DND-41 (cell line): ENCODE data around the gene AP5B1.

ENCODE experiments used
- ATAC-seq: fragments of 200-7000 bp; cut with Tn5 transposase; 3 replicates; pipeline ENCODE4 v1.9.1; 2021; ENCODE audit warnings: low read depth; ENCODE audit not compliant: insufficient read depth
- DNase-seq: peaks from one replicate; pipeline ENCODE4 v3.0.0-alpha.2; 2020
- H2AFZ ChIP-seq: 2 replicates; pipeline ENCODE4 v1.6.0; 2012; ENCODE audit warnings: low read depth, low read length
- H3K27ac ChIP-seq: 2 replicates; pipeline ENCODE4 v1.5.1; 2012; ENCODE audit warnings: low read length, inconsistent platforms
- H3K27me3 ChIP-seq: fragments of 200-600 bp; sonication (generic); 2 replicates; pipeline ENCODE4 v1.6.0; 2012; ENCODE audit warnings: low read length, mild to moderate bottlenecking, inconsistent platforms; ENCODE audit not compliant: insufficient read depth, poor library complexity
- H3K36me3 ChIP-seq: 2 replicates; pipeline ENCODE4 v1.5.1; 2012; ENCODE audit warnings: low read length, inconsistent platforms; ENCODE audit not compliant: insufficient read depth
- H3K4me1 ChIP-seq: 2 replicates; pipeline ENCODE4 v1.5.1; 2012; ENCODE audit warnings: mild to moderate bottlenecking, low read length; ENCODE audit not compliant: insufficient read depth
- H3K4me2 ChIP-seq: 2 replicates; pipeline ENCODE4 v1.6.0; 2012; ENCODE audit warnings: mild to moderate bottlenecking, moderate library complexity, low read length, inconsistent platforms; ENCODE audit not compliant: insufficient read depth
- H3K4me3 ChIP-seq, 2 experiments: fragments of 200-600 bp in 1 of 2; shearing (Covaris generic) in 1 of 2; 2 replicates each; pipeline ENCODE4 v1.5.1; 2012 to 2016; ENCODE audit warnings: inconsistent platforms in 2 of 2, low read length in 2 of 2, mild to moderate bottlenecking in 2 of 2, low read depth in 1 of 2, moderate library complexity in 1 of 2
- H3K79me2 ChIP-seq: 2 replicates; pipeline ENCODE4 v1.6.0; 2012; ENCODE audit warnings: low read length, inconsistent platforms; ENCODE audit not compliant: insufficient read depth
- H3K9ac ChIP-seq: 2 replicates; pipeline ENCODE4 v1.6.0; 2012; ENCODE audit warnings: low read depth, mild to moderate bottlenecking, inconsistent platforms, low read length, moderate library complexity
- H3K9me3 ChIP-seq: 2 replicates; pipeline ENCODE4 v1.5.1; 2012; ENCODE audit warnings: low read length, moderate library complexity, mild to moderate bottlenecking, inconsistent platforms; ENCODE audit not compliant: insufficient read depth, severe bottlenecking
- H4K20me1 ChIP-seq: 2 replicates; pipeline ENCODE4 v1.6.0; 2012; ENCODE audit warnings: low read length; ENCODE audit not compliant: insufficient read depth
- EZH2 ChIP-seq: IDR thresholded peaks from 3 replicates; pipeline ENCODE4 v1.6.1; 2012; ENCODE audit warnings: borderline replicate concordance, low read depth, mild to moderate bottlenecking, moderate library complexity, low read length, inconsistent platforms; ENCODE audit not compliant: severe bottlenecking
- TF ChIP-seq, protein P1 (sequence below): IDR thresholded peaks from 2 replicates; pipeline ENCODE4 v1.5.1; 2012; ENCODE audit warnings: borderline replicate concordance, low read length, moderate library complexity, mild to moderate bottlenecking; ENCODE audit not compliant: poor library complexity, severe bottlenecking; ENCODE audit errors: extremely low read depth

Gene AP5B1

GRCh38 chr11:65794570-65795510 is 14.1 kb upstream of the AP5B1 start:
- ATAC-seq (no peak), DNase-seq (no peak)
- Histone ChIP-seq H3K27ac (no peak overlapping the region), H3K27me3 (peaks cover 7% of the 10 kb centered on the region), H3K4me3 (no peak overlapping the region), H3K36me3 (no peaks in the 10 kb centered on the region), H3K9me3 (no peaks in the 10 kb centered on the region), H2AFZ (no peak overlapping the region), H4K20me1 (peaks cover 9% of the 10 kb centered on the region; the same call in 1 of the 2 replicates), H3K9ac (no peak overlapping the region), H3K79me2 (no peaks in the 10 kb centered on the region), H3K4me2 (no peak overlapping the region), H3K4me1 (peaks cover 7% of the 10 kb centered on the region)
- TF ChIP-seq, protein P1, sequence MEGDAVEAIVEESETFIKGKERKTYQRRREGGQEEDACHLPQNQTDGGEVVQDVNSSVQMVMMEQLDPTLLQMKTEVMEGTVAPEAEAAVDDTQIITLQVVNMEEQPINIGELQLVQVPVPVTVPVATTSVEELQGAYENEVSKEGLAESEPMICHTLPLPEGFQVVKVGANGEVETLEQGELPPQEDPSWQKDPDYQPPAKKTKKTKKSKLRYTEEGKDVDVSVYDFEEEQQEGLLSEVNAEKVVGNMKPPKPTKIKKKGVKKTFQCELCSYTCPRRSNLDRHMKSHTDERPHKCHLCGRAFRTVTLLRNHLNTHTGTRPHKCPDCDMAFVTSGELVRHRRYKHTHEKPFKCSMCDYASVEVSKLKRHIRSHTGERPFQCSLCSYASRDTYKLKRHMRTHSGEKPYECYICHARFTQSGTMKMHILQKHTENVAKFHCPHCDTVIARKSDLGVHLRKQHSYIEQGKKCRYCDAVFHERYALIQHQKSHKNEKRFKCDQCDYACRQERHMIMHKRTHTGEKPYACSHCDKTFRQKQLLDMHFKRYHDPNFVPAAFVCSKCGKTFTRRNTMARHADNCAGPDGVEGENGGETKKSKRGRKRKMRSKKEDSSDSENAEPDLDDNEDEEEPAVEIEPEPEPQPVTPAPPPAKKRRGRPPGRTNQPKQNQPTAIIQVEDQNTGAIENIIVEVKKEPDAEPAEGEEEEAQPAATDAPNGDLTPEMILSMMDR: no peak

DNA sequence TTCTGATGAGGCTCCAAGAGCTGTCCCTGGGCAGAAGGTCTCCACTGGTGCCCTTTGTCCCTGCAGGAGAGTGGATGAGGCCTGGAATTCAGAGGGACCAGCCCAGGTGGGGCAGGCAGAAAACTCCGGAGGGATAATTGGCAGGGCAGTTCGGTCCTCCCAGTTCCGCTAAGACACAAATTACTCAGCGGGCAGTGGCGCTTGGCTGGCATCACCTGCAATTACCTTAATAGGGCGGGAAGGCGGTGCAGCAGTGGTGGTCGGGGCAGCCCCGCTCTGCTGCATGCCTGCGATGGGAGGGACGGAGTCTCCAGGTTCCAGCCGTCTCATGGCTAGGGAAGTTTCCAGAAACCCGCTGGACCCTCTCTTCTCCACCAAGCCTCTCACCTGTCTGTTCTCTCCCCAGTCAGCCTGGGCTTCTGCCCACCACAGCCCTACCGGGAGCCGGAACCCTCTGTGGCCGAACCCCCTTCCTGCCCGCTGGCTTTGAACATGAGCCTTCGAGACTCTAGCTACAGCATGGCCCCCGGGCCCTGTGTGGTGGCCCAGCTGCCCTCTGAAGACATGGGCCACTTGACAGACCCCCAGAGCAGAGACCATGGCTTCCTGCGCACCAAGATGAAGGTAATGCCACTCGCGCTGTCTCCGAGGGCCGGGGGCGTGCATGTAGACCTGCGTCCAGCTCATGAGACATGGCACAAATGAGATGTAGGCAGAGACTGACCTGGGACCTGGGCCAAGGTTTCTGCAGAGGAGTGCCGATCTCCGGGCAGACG is 13.0 kb upstream of the AP5B1 start:
- Histone ChIP-seq H3K79me2 (no peaks in the 10 kb centered on the region), H3K9ac (no peak overlapping the region), H3K9me3 (no peaks in the 10 kb centered on the region), H3K4me1 (peaks cover 7% of the 10 kb centered on the region), H3K27me3 (peaks cover 7% of the 10 kb centered on the region), H2AFZ (no peak overlapping the region), H3K36me3 (no peaks in the 10 kb centered on the region), H3K4me3 (no peak overlapping the region), H3K4me2 (no peak overlapping the region), H4K20me1 (peaks cover 9% of the 10 kb centered on the region; the same call in 1 of the 2 replicates), H3K27ac (no peak overlapping the region)
- DNase-seq (no peak), ATAC-seq (no peak)
- no peak for TF ChIP-seq EZH2
- TF ChIP-seq, protein P1: no peak

GRCh38 chr11:65793144-65793581 is 12.4 kb upstream of the AP5B1 start:
- TF ChIP-seq, protein P1: no peak
- TF ChIP-seq EZH2: no peak
- no peak overlapping the region for H3K4me2 ChIP-seq
- peaks cover under 1% of the 10 kb centered on the region; the same call in 1 of the 2 replicates for H3K4me1 ChIP-seq
- H3K79me2 ChIP-seq: no peaks in the 10 kb centered on the region
- ATAC-seq (no peak), DNase-seq (no peak)
- peaks cover 4% of the 10 kb centered on the region for H3K27me3 ChIP-seq
- no peak overlapping the region for H2AFZ ChIP-seq
- no peaks in the 10 kb centered on the region for H3K9me3 ChIP-seq
- no peak overlapping the region for H3K4me3 ChIP-seq
- H3K27ac ChIP-seq: no peak overlapping the region
- no peaks in the 10 kb centered on the region for H3K36me3 ChIP-seq
- no peak overlapping the region for H3K9ac ChIP-seq
- H4K20me1 ChIP-seq: peaks cover 4% of the 10 kb centered on the region; the same call in 1 of the 2 replicates
